HepG2 (cell line): ENCODE data around the gene ETV6. TPM values are rescaled to one million over a fixed set of nuclear protein-coding genes. Genes with fewer than 3 reads are reported as not detected.

Source experiments
- ATAC-seq: fragments of 200-7000 bp; cut with Tn5 transposase; 3 replicates; pipeline ENCODE4 v1.9.1; 2020; ENCODE audit warnings: mild to moderate bottlenecking, moderate library complexity
- BruUV-seq: library from RNA; stranded (reverse); fragments of 400-500 nt; replicated peaks from 2 replicates; lab custom pipeline; 2021; lab: Mats Ljungman, UMichigan
- CTCF ChIA-PET: fragments of 300-600 bp; formaldehyde crosslinking; extraction: SDS; loops from one replicate; lab custom pipeline; 2021; ENCODE audit warnings: low total read pairs, inconsistent platforms, low intra/inter-chr PET ratio; lab: Yijun Ruan, JAX
- POLR2A ChIA-PET: fragments of 350-600 bp; sonication (Branson Sonifier 250); formaldehyde crosslinking; loops from one replicate; lab custom pipeline; 2020; ENCODE audit warnings: antibody characterized with exemption, inconsistent platforms; lab: Yijun Ruan, JAX
- DNase-seq: peaks from one replicate; pipeline ENCODE4 v3.0.0-alpha.2; 2015; ENCODE audit warnings: low spot score
- FAIRE-seq: peaks from 3 replicates; lab custom pipeline; 2011; peaks lifted over from hg19 to GRCh38; lab: Jason Lieb, UNC
- H2AFZ ChIP-seq: one replicate; pipeline ENCODE4 v1.6.1; 2011; ENCODE audit warnings: low read length, inconsistent platforms
- H3K27ac ChIP-seq: fragments of 300-600 bp; 3 replicates; pipeline ENCODE4 v1.8.0; 2011; ENCODE audit warnings: mixed run types, mild to moderate bottlenecking, mixed read lengths, low read length, inconsistent platforms; ENCODE audit not compliant: insufficient read depth; ENCODE audit errors: extremely low read length
- H3K27me3 ChIP-seq, 2 experiments: fragments of 200-600 bp in 1 of 2; 2 replicates in 1 of 2; 3 replicates in 1 of 2; pipeline versions ENCODE4 v1.6.0 to v1.8.0; 2011; ENCODE audit warnings: low read length in 2 of 2, mild to moderate bottlenecking in 2 of 2, moderate library complexity in 2 of 2, inconsistent platforms in 1 of 2; ENCODE audit not compliant: insufficient read depth in 2 of 2, control insufficient read depth in 1 of 2
- H3K36me3 ChIP-seq, 2 experiments: fragments of 200-600 bp in 1 of 2; replicated peaks in 1 of 2; 2 replicates in 1 of 2; 3 replicates in 1 of 2; pipeline versions ENCODE4 v1.5.1 to v1.8.0; 2011; ENCODE audit warnings: low read length in 2 of 2, inconsistent platforms in 1 of 2; ENCODE audit not compliant: insufficient read depth in 2 of 2, control insufficient read depth in 1 of 2
- H3K4me1 ChIP-seq: 2 replicates; pipeline ENCODE4 v1.5.1; 2012; ENCODE audit warnings: low read length, inconsistent platforms; ENCODE audit not compliant: insufficient read depth
- H3K4me2 ChIP-seq: 2 replicates; pipeline ENCODE4 v1.6.0; 2011; ENCODE audit warnings: low read depth, low read length, inconsistent platforms
- H3K4me3 ChIP-seq, 3 experiments: fragments of 200-600 bp in 1 of 3; sonication (generic), shearing (Covaris generic) in 1 of 3; replicated peaks in 1 of 3; 2 replicates each; pipeline ENCODE4 v1.5.1; 2011 to 2016; ENCODE audit warnings: low read length in 3 of 3, inconsistent platforms in 2 of 3, low read depth in 2 of 3, mild to moderate bottlenecking in 2 of 3, control low read depth in 1 of 3, mixed read lengths in 1 of 3; ENCODE audit not compliant: insufficient read depth in 1 of 3
- H3K79me2 ChIP-seq: one replicate; pipeline ENCODE4 v1.6.1; 2011; ENCODE audit warnings: low read length, inconsistent platforms; ENCODE audit not compliant: insufficient read depth
- H3K9ac ChIP-seq: 2 replicates; pipeline ENCODE4 v1.6.0; 2011; ENCODE audit warnings: mild to moderate bottlenecking, low read depth, low read length, inconsistent platforms; ENCODE audit not compliant: insufficient read depth
- H3K9me3 ChIP-seq: 2 replicates; pipeline ENCODE4 v1.5.1; 2012; ENCODE audit warnings: mild to moderate bottlenecking, low read length
- H4K20me1 ChIP-seq: 2 replicates; pipeline ENCODE4 v1.6.0; 2011; ENCODE audit warnings: inconsistent platforms, mild to moderate bottlenecking, low read length, moderate library complexity; ENCODE audit not compliant: insufficient read depth
- AFF4 ChIP-seq: sonication (generic); formaldehyde crosslinking; IDR thresholded peaks from 2 replicates; pipeline ENCODE4 v1.4.0; 2020; ENCODE audit warnings: missing genetic modification reagents
- AGO1 ChIP-seq: fragments of 200-400 bp; formaldehyde crosslinking; IDR thresholded peaks from 2 replicates; pipeline ENCODE4 v1.6.1; 2017; ENCODE audit warnings: mild to moderate bottlenecking, low read depth, low read length, moderate library complexity; ENCODE audit not compliant: poor library complexity, severe bottlenecking
- ARNT2 ChIP-seq: sonication (generic); formaldehyde crosslinking; IDR thresholded peaks from 2 replicates; pipeline ENCODE4 v1.8.0; 2022; ENCODE audit warnings: mild to moderate bottlenecking, low read depth, missing genetic modification reagents, moderate library complexity
- BCL6 ChIP-seq: IDR thresholded peaks from 2 replicates; pipeline ENCODE4 v1.6.1; 2016; ENCODE audit warnings: missing genetic modification reagents, missing compliant biosample characterization
- CHD2 ChIP-seq: IDR thresholded peaks from 2 replicates; pipeline ENCODE4 v1.6.1; 2011; ENCODE audit warnings: low read depth, low read length, improper control_type of control experiment
- DNMT3B ChIP-seq: conservative IDR thresholded peaks from 2 replicates; pipeline ENCODE4 v1.6.1; 2016; ENCODE audit warnings: missing biosample characterization, control low read depth
- FIP1L1 ChIP-seq: fragments of 200-400 bp; formaldehyde crosslinking; IDR thresholded peaks from 2 replicates; pipeline ENCODE4 v1.6.1; 2018; ENCODE audit warnings: low read depth, mild to moderate bottlenecking, low read length, moderate library complexity, borderline replicate concordance; ENCODE audit not compliant: insufficient read depth
- GABPB1 ChIP-seq: IDR thresholded peaks from 2 replicates; pipeline ENCODE4 v1.6.1; 2016; ENCODE audit warnings: mild to moderate bottlenecking, missing genetic modification reagents, moderate library complexity, missing compliant biosample characterization
- LBX2 ChIP-seq: sonication (generic); formaldehyde crosslinking; IDR thresholded peaks from 2 replicates; pipeline ENCODE4 v1.5.0; 2020; ENCODE audit warnings: missing genetic modification reagents, mild to moderate bottlenecking, borderline replicate concordance
- TFDP2 ChIP-seq: sonication (generic); formaldehyde crosslinking; IDR thresholded peaks from 2 replicates; pipeline ENCODE4 v1.4.0; 2020; ENCODE audit warnings: missing genetic modification reagents
- TP53 ChIP-seq: sonication (generic); formaldehyde crosslinking; conservative IDR thresholded peaks from 2 replicates; pipeline ENCODE4 v1.4.0; 2020; ENCODE audit warnings: missing genetic modification reagents
- ZNF10 ChIP-seq: sonication (generic); formaldehyde crosslinking; IDR thresholded peaks from 2 replicates; pipeline ENCODE4 v1.4.0; 2020; ENCODE audit warnings: mild to moderate bottlenecking, low read depth, missing genetic modification reagents, borderline replicate concordance
- ZNF224 ChIP-seq: sonication (generic); formaldehyde crosslinking; IDR thresholded peaks from 2 replicates; pipeline ENCODE4 v1.5.0; 2020; ENCODE audit warnings: mild to moderate bottlenecking, missing genetic modification reagents
- ZNF354B ChIP-seq: sonication (generic); formaldehyde crosslinking; IDR thresholded peaks from 2 replicates; pipeline ENCODE4 v1.8.0; 2022; ENCODE audit warnings: mild to moderate bottlenecking, missing genetic modification reagents
- ZNF563 ChIP-seq: sonication (generic); formaldehyde crosslinking; IDR thresholded peaks from 2 replicates; pipeline ENCODE4 v1.8.0; 2022; ENCODE audit warnings: mild to moderate bottlenecking, moderate library complexity, missing genetic modification reagents
- ZNF605 ChIP-seq: sonication (generic); formaldehyde crosslinking; IDR thresholded peaks from 2 replicates; pipeline ENCODE4 v1.8.0; 2022; ENCODE audit warnings: mild to moderate bottlenecking, missing genetic modification reagents
- ZSCAN31 ChIP-seq: sonication (generic); formaldehyde crosslinking; IDR thresholded peaks from 2 replicates; pipeline ENCODE4 v1.5.0; 2020; ENCODE audit warnings: low read depth, mild to moderate bottlenecking, missing genetic modification reagents
- WGBS: methylation state at CpG from one replicate; pipeline ENCODE4 v1.1.6; 2017; ENCODE audit warnings: low lambda C conversion rate; 5-methylcytosine and 5-hydroxymethylcytosine counted together
- in situ Hi-C: cut with HindIII; loops from 2 replicates; pipeline ENCODE4 v1.10.0; 2017; ENCODE audit warnings: low pct_unique_long_range_greater_than_20kb; ENCODE audit not compliant: extremely low pct_ligation_motif_present
- intact Hi-C: fragments of 100-400 bp; cut with micrococcal nuclease; formaldehyde crosslinking; loops from one replicate; pipeline ENCODE4 v1.10.0; 2022; ENCODE audit not compliant: unreplicated experiment
- polyA plus RNA-seq, 8 experiments: library from polyadenylated mRNA; depleted of rRNA in 3 of 8; stranded (reverse) in 7 of 8; unstranded in 1 of 8; fragments of >200 nt; fragmentation: Illumina TruSeq in 4 of 8; extraction: Trizol in 4 of 8; gene quantifications; 2 replicates each; pipeline versions ENCODE4 v1.2.1 to v1.2.3, GENCODE V29; 2011 to 2016; ENCODE audit warnings: low read depth in 4 of 8, missing spikeins in 1 of 8, mixed read lengths in 1 of 8; ENCODE audit not compliant: insufficient read depth in 1 of 8
- total RNA-seq, 5 experiments: library from RNA; depleted of rRNA; stranded (reverse); fragments of >200 nt; fragmentation: Illumina TruSeq; extraction: Trizol; gene quantifications; 2 replicates each; pipeline ENCODE4 v1.2.3, GENCODE V29; 2016; ENCODE audit warnings: low read depth in 1 of 5

ETV6 gene
- total and polyA plus RNA-seq, 2 of the 13 experiments (the other 11 are each of a cell fraction or from before 2014, with no cell fraction given): 2.2 to 3.0 TPM

- no peak overlapping the region for H3K4me2 ChIP-seq
- no peaks in the 10 kb centered on the region for H3K79me2 ChIP-seq
- no peak for DNase-seq
- peaks cover 20% of the 10 kb centered on the region for H3K4me1 ChIP-seq
- TF ChIP-seq AFF4 (CRISPR knock-in tag): no peak
- no peak for TF ChIP-seq ZNF224 (CRISPR knock-in tag)
- TF ChIP-seq LBX2: no peak
- TF ChIP-seq CHD2: no peak
- TF ChIP-seq FIP1L1: no peak
- TF ChIP-seq TP53 (CRISPR knock-in tag): no peak
- TF ChIP-seq DNMT3B (CRISPR knock-in tag): no peak
- TF ChIP-seq ZSCAN31 (CRISPR knock-in tag): no peak
- TF ChIP-seq BCL6 (CRISPR knock-in tag): no peak
- no peak for TF ChIP-seq TFDP2 (CRISPR knock-in tag)
- TF ChIP-seq ZNF563: no peak
- TF ChIP-seq AGO1: no peak
- TF ChIP-seq ZNF605 (CRISPR knock-in tag): no peak
- TF ChIP-seq ZNF354B: no peak
- no peak for TF ChIP-seq GABPB1 (CRISPR knock-in tag)
- TF ChIP-seq ZNF10 (CRISPR knock-in tag): no peak
- no peak for TF ChIP-seq ARNT2 (CRISPR knock-in tag)
- H3K27me3 ChIP-seq: no peaks in the 10 kb centered on the region; a peak in 1 of 5 replicates
- H3K9ac ChIP-seq: no peak overlapping the region
- FAIRE-seq: no peak
- no TSS peak for BruUV-seq
- ChIA-PET POLR2A (no interaction called here), CTCF (no interaction called here)
- no peak overlapping the region for H3K27ac ChIP-seq
- H3K36me3 ChIP-seq: no peaks in the 10 kb centered on the region; a peak in 1 of 5 replicates
- no peaks in the 10 kb centered on the region for H3K9me3 ChIP-seq
- no peak overlapping the region for H3K4me3 ChIP-seq
- intact Hi-C loops (no loop called here), in situ Hi-C loops (no loop called here)
- ATAC-seq: no peak
- 91% methylated on average over 3 of the region's 3 CpGs for WGBS
- no peaks in the 10 kb centered on the region for H4K20me1 ChIP-seq
- no peak overlapping the region for H2AFZ ChIP-seq
These were observed 122.5 kb downstream of the ETV6 start for GRCh38 chr12:11771895-11772502.
